Left cardiac atrium (tissue), 4 donors: ENCODE results near the gene PCDH15. TPM values are rescaled to one million over a fixed set of nuclear protein-coding genes. Genes with fewer than 3 reads are reported as not detected.

Experiments used
- ATAC-seq, 2 donors: fragments of 200-7000 bp; cut with Tn5 transposase; one replicate each; pipeline ENCODE4 v1.9.1; 2020; ENCODE audit warnings: mild to moderate bottlenecking in 2 of 2, moderate library complexity in 2 of 2
- DNase-seq: peaks from one replicate; pipeline ENCODE4 v3.0.0-alpha.2; 2020
- intact Hi-C, 2 donors: fragments of 100-400 bp; cut with DNase I; formaldehyde crosslinking; loops; one replicate each; pipeline versions ENCODE4 v1.14.1 to v1.15.1; 2022 to 2023
- total RNA-seq, 2 donors: library from RNA; stranded (reverse); fragmentation: NEBNext Ultra II Directional; extraction: Animal tissue kit (Norgen Biotek cat#: 25700); gene quantifications; one replicate each; pipeline ENCODE4 v1.2.1, GENCODE V29; 2021
- donor health status: DM: no; HTN: yes; CAD: no.
- donor health status: DM: no; HTN: yes; CAD: no; lungs with severe emphysema.
- donor health status: DM: yes; HTN: yes; CAD: no.
- donor health status: Dilated cardiomyopathy.

Gene PCDH15
- total RNA-seq, 2 donors from 2014 or later, result 0.68 to 1.1 TPM

DNA sequence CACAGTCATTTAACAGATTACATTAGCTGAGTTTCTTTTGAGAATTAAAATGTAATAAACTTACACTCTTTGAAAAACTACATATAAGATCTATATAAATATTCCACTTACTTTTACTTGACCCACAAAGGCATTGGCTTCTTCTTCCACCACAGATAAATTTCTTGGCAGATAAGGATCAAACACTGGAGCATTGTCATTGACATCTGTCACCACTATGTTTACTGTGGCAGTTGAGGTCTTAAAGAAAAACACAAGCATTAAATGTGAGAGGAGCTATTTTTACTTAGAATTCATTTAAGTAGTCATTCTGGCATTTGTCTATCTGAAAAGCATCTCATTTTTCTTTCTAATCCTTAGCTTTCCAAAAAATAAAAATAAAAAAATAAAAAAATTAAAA, 734.4 kb downstream of the PCDH15 start:
- DNase-seq, result no peak
- ATAC-seq, result no peak
- intact Hi-C loops, result no loop called here

DNA sequence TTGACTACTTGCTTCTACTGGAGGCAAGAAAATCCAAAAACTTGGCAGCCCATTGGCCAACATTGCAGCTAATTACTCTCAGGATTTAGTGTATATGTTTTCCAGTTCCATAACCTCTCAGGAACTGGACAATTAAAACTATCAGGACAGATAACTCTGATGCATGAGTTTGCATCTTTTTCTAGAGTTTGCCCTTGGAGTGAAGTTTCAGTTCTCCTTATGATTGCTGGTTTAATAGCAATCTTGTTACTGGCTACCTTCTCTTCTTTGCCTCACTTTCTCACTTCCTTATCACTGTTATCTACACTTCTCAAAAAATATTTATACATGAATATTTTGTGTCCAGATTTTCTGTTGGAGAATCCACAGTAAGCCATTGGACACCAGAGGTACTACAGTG, 735.9 kb downstream of the PCDH15 start:
- intact Hi-C loops, result no loop called here
- DNase-seq, result no peak
- no peak for ATAC-seq

DNA sequence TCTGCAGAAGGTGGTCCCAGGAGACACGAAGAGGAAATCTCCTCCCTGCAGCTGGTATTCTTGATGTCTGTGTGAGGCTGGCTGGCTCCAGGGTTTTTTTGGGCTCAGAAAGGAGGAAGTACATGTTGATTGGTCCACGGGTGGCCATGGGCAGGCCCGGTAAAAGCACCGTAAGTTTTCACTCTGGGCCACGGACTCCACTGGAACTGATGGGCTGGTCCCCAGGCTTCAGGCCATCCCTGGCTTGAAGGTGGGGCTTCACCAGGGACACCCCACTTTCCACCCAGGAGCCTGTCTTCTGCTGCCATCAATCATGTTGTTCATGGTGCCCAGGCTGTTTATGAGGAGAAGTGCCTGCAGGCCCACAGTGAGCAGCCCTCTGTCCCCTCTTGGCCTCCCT, 736.8 kb downstream of the PCDH15 start:
- intact Hi-C loops, result no loop called here
- DNase-seq (no peak), ATAC-seq (no peak)

DNA sequence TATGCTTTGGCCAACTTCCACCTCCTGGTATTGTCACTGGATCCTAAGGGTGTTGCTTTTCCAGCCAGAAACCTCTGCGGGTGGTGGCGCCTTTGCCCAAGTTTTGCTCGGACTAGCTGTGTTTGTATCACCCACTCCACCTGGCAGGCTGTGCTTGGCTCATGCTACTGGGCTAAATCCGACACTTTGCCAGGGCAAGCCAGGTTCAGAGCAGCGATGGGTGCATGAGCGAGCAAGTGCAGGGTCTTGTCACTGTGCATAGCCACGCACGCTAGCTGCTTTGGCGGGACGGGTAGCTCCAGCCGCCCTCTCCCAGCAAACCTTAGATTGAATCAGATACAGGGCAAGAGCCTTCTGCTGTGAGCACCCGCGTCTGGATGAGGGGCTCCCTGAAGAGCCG, 737.5 kb downstream of the PCDH15 start:
- DNase-seq (no peak), ATAC-seq (no peak)
- intact Hi-C loops, result no loop called here

DNA sequence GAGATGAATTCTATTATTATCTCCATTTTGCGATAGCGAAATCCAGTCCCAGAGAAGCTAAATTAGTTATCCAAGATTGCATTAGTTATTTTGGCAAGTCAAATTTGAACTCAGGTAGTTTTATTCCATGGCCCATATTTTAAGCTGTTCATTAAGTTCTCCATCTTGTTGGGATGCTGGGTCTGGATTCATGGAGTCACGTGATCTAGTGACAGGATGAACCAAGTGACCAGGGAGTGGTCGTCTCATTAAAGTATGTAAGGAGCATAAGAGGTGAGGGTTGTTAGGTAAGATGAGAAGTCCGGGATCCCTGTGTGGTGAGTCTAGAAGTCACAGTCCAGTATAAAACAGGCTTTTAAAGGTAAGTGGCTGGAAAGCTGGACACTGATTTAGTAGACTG, 740.5 kb downstream of the PCDH15 start:
- ATAC-seq, result no peak
- DNase-seq, result no peak
- intact Hi-C loops, result no loop called here

DNA sequence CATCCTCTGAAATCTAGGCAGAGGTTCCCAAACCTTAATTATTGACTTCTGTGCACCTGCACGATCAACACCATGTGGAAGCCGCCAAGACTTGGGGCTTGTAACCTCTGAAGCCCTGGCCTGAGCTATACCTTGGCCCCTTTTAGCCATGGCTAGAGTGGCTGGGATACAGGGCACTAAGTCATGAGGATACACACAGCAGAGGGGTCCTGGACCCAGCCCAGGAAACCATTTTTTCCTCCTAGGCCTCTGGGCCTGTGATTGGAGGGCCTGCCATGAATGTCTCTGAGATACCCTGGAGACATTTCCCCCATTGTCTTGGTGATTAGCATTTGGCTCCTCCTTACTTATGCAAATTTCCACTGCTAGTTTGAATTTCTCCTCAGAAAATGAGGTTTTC, 743.7 kb downstream of the PCDH15 start:
- intact Hi-C loops, result no loop called here
- ATAC-seq (no peak), DNase-seq (no peak)

DNA sequence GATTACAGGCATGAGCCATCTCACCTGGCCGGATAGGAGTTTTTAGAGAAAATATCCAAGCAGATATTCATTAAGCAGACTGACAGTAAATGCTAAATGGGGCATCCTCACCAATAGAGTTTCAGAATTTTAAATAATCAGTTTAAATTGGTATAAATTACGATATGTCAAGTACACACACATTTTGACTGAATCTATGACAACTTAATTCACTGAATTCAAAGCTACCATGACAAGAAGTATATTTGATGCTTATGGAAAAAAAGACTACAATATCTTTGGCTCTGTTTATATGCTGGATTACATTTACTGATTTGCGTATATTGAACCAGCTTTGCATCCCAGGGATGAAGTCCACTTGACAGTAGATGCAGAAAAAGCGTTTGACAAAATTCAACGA, 774.7 kb downstream of the PCDH15 start:
- intact Hi-C loops, result no loop called here
- ATAC-seq (no peak), DNase-seq (no peak)

DNA sequence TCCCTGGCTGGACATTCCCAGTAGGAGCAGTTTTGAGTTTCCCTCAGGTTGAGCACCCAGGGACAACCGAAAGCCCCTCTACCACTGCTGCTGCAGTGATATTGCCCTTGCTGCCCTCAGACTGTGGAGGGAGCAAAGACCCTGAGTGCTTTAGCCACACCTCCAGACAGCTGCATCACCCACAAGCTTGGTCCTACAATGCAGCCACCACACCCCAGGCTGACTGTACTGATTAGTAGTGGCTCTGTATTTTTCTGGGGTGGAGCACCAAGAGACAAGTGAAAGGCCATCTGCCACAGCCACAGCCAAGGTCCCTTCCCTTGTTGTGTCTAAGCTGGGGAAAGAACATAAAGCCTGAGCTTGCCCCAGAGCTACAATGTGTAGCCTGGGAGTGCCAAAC, 789.9 kb downstream of the PCDH15 start:
- intact Hi-C loops, result no loop called here
- ATAC-seq, result no peak
- DNase-seq, result no peak

DNA sequence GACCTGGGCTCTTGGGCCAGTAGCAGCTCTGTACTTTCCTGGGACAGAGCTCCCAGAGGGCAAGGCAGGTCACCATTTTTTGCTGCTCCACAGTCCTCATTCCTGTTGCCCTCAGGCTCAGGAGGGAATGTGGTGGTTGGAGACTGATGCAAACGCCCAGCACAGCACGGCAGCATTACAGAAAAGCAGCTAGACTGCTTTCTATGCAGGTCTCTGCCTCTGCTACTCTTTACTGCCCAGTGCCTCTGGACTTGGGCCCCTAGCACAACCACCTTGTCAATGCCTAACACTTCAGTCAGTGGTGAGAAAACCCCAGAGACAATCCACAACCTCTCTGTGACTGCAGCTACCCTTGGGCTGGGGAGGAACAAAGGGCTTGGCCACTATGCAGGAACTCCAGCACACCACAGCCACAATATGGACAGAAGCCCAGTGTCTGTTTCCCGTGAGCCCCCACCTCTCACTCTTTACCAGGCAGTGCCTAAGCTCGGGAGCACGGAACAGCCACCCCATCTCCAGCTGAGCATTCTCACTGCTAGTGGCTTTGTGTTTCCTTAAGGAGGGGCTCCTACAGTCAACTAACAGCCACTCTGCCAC, 790.6 kb downstream of the PCDH15 start:
- no peak for DNase-seq
- no peak for ATAC-seq
- intact Hi-C loops, result no loop called here

DNA sequence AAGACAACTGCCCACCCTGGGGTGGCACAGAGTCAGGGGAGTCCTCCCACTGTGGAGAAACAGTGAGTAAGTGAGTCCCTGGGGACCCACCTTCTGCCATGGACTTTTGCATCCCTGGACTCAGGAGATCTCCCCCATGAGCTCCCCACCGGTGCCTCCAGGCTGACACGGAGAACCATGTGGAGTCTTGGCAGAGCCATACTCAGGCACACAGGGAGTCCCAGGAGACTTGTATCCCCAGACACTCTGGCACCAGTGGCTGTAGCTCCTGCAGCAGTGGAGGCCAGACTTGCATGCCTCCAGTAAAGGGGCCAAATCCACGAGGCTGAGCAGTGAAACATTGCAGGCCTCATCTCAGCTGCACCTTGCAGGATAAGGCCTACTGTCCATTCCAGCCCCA, 791.4 kb downstream of the PCDH15 start:
- intact Hi-C loops, result no loop called here
- DNase-seq (no peak), ATAC-seq (no peak)

DNA sequence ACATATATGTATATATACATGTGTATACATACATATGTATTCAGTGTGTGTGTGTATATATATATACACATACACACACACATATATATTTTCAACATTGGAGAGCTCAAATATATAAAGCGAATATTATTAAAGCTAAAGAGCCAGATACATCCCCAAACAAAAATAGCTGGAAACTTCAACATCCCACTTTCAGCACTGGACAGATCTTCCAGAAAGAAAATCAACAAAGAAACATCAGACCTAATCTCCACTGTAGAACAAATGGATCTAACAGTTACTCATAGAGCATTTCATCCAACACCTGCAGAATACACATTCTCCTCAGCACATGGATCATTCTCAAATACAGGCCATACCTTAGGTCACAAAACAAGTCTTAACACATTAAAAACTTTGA, 799.0 kb downstream of the PCDH15 start:
- no peak for DNase-seq
- no peak for ATAC-seq
- intact Hi-C loops, result no loop called here

DNA sequence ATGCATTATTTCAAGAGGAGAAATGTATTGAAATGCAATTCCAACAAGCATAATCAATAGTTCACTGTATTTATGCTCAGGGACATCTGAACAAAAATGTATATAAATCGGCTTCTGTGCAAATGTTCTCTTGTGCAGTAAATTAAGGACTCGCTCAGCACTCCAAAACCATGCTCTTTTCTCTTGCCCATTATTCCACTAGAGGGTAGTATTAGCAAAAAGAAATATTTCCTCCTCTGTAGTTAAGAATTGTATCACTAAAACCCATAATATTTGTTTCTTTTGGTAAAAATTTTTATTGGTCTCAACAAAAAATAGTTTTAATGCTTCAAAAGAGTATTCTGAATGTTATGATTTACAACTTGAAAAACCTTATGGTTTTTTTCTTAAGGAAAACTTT, 803.1 kb downstream of the PCDH15 start:
- intact Hi-C loops, result no loop called here
- no peak for DNase-seq
- no peak for ATAC-seq

DNA sequence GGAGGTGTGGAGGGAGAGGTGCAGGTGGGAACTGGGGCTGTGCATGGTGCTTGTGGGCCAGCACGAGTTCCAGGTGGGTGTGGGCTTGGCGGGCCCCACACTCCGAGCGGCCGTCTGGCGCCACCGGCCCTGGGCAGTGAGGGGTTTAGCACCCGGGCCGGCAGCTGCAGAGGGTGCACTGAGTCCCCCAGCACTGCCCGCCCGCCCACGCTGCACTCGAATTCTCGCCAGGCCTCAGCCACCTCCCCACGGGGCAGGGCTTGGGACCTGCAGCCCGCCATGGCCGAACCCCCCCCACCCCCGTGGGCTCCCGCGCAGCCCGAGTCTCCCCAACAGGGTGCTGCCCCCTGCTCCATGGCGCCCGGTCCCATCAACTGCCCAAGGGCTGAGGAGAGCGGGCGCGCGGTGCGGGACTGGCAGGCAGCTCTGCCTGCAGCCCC, 810.2 kb downstream of the PCDH15 start:
- no peak for DNase-seq
- intact Hi-C loops, result no loop called here
- ATAC-seq, result no peak

DNA sequence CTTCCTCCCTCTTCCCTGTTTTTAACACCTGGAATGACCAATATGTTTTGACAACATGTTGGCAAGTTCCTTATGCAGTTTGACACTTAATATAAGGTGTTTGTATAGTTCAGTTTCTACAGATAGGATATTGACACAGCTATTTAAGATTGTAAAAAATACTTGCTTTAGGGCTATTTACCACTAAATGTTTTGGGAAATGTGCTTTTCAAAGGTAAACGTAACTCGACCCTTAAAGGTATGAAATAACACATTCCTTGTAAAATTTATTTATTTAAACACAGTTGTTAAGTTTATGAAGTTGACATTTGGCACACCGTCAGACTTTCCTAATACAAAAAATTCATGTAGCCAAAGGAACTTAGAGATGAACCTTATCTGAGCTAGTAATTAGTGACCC, 817.6 kb downstream of the PCDH15 start:
- DNase-seq, result no peak
- intact Hi-C loops, result no loop called here

DNA sequence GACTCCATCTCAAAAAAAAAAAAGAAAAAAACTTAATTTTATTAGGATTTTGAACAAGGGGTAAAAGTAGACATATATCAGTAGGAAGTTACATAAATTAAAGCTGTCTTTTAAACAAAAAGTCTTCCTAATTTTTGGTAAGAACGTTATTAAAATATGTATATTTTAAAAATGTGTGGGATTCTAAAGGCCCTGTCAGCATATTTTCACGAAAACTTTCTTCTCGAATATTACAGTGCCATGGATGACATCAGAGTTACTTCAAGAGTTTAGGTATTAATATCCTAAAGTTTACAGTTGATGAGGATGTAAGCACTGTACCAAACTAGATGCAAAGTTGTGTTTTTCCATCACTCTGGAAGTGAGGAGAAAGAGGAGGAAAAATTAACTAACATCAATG, 820.8 kb downstream of the PCDH15 start:
- DNase-seq (no peak), ATAC-seq (no peak)
- intact Hi-C loops, result no loop called here

More for the DNA sequence above, 817.6 kb downstream of the PCDH15 start:
- ATAC-seq, result no peak

DNA sequence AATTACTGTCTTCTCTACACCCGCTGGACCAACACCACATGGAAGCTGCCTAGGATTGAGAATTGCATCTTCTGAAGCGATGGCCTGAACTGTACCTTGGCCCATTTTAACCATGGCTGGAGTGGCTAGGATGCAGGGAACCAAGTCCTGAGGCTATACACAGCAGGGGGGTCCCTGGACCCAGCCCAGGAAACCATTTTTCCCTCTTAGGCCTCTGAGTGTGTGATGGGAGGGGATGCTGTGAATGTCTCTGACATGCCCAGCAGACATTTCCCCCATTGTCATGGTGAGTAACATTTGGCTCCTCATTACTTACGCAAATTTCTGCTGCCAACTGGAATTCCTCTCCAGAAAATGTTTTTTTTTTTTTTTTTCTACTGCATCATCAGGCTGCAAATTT, 822.7 kb downstream of the PCDH15 start:
- ATAC-seq (no peak), DNase-seq (no peak)
- intact Hi-C loops, result no loop called here

DNA sequence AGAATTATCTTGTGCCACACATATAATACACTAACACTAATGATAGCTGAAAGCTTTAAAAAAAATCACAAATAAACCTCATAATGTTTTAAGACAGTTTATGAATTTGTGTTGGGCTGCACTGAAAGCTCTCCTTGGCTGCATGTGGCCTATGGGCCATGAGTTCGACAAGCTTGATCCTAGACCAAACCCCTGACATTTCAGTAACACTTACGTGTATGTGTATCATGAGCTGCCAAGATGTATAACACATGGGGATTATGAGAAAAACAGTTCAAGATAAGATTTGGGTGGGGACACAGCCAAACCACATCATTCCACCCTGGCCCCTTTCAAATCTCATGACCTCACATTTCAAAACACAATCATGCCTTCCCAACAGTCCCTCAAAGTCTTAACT, 823.8 kb downstream of the PCDH15 start:
- intact Hi-C loops, result no loop called here
- DNase-seq (no peak), ATAC-seq (no peak)

DNA sequence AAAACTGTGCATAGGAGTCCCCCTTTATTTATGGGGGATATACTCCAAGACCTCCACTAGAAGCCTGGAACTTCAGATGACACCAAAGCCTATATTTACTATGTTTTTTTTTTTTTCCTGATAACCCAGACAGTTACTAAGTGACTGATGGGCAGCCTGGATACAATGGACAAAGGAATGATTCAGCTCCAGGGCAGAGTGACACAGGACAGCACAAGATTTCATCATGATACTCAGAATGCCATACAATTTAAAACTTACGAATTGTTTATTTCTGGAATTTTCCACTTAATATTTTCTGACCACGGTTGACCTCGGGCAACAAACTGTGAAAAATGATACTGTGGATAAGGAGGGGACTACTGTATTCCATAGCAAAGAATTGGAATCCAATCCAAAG, 843.6 kb downstream of the PCDH15 start:
- ATAC-seq, result no peak
- intact Hi-C loops, result no loop called here

DNA sequence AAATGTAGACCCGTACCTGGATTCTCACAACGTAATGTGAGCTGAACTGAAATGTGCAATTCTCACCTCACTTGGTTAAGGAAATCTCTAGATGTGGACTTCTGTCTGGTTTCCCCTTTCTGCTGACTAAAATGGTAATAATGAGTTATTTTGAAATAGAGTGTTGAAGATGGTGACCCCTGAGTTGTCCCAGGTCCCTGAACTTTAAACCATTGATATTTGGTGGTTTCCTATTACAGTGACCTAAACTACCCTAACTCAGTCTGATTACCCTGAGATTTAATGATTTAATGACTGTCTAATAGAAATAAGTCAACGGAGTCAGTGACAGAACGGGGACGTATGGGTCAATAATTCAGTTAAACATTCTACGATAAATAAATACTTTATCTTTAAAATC, 845.9 kb downstream of the PCDH15 start:
- ATAC-seq (no peak), DNase-seq (no peak)
- intact Hi-C loops, result no loop called here

More for the DNA sequence above, 843.6 kb downstream of the PCDH15 start:
- no peak for DNase-seq

DNA sequence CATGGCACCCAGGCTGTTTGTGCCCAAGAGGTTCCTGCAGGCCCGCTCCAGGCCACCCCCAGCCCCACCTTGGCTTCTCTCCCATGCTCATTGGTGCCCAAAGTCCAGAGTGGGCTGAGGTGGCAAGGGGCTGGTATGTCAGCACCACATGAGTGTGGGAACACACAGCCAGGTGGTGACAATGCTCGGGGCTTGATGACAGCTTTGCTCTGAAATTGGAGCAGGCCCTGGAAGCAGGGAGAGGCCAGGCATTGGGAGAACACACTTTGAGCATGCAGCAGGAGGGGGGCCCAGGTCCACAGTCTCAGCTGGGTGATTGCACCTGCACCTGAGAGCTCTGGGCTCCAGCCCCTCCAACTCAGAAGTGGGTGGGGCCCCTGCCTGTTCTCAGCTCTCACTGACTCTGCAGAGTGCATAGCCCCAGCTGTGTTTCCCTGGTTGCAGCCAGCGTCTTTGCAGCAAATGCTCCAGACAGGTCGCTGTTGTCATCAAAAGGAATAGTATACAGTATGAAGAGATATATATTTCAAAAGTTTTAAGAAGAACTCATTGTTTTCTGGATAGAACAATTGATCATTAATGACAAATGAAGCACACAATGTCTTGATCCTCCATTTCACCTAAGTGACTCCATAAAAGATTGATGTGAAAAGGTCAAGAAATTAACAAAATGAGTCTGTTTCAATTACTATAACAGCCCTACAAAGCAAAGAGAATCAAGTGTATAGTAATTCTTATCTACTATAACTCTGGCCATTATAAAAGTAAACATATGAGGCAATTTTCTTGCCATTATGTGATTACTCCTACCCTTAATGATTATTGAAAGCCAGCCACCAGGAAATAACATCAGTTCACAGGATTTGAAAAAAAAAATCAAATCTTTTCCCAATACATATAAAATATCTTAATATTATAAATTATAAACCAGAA, 848.1 kb downstream of the PCDH15 start:
- intact Hi-C loops, result no loop called here
- ATAC-seq (no peak), DNase-seq (no peak)

DNA sequence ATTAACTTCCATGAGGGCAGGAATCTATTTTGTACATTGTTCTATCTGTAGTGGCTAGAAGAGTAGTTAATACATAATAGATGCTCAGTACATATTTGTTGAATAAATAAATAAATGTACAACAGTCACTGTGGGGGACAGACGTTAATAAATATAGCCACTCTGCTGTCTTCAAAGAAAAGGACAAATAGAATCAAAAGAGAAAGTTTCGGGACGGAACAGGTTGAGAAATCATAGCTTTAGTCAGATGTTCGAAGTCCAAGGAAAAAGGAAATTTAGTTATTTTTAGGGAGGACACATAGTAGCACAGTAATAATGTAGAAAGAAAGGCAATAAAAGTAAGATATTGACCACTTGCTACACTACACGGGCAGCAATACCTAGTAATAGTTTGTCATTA, 861.4 kb downstream of the PCDH15 start:
- DNase-seq (no peak), ATAC-seq (no peak)
- intact Hi-C loops, result no loop called here
